HG03558 (cell line): Measurements from ENCODE around the gene DMC1.
"Not testable (repeated sequence)": the region's sequence is repeated elsewhere in the genome, so short reads cannot be mapped to it uniquely, and the experiment has no call there.

ENCODE experiments used
- ATAC-seq: cut with Tn5 transposase; IDR thresholded peaks from one replicate; pipeline ENCODE4 v1.9.1; 2021; ENCODE audit warnings: moderate number of reproducible peaks; ENCODE audit not compliant: unreplicated experiment; ENCODE audit errors: extremely low read depth

The DMC1 gene

GRCh38 chr22:38569972-38570778 is at the start of gene DMC1:
TSS of gene DMC1 (minus strand) at chr22:38570183. CDS start at chr22:38568256, 1,927 bp downstream.
- ATAC-seq: no peak

GRCh38 chr22:38618682-38619081 is 48.7 kb upstream of the DMC1 start:
- no peak for ATAC-seq

- ATAC-seq: no peak
These were observed 48.3 kb upstream of the DMC1 start for GRCh38 chr22:38618258-38618657.

GRCh38 chr22:38615064-38615405 is 45.1 kb upstream of the DMC1 start:
- ATAC-seq: not testable (repeated sequence)

- ATAC-seq: no peak
These were observed 44.5 kb upstream of the DMC1 start for GRCh38 chr22:38614332-38615063.

GRCh38 chr22:38613588-38613987 is 43.6 kb upstream of the DMC1 start:
- ATAC-seq: no peak

- no peak for ATAC-seq
These were observed 42.4 kb upstream of the DMC1 start for GRCh38 chr22:38612217-38613006.

- no peak for ATAC-seq
These were observed 41.6 kb upstream of the DMC1 start for GRCh38 chr22:38611559-38611958.

- no peak for ATAC-seq
These were observed 40.3 kb upstream of the DMC1 start for GRCh38 chr22:38610234-38610633.

GRCh38 chr22:38608992-38609750 is 39.2 kb upstream of the DMC1 start:
- ATAC-seq: no peak

- ATAC-seq: no peak
These were observed 37.7 kb upstream of the DMC1 start for GRCh38 chr22:38607680-38608079.

GRCh38 chr22:38602166-38602565 is 32.2 kb upstream of the DMC1 start:
- no peak for ATAC-seq

GRCh38 chr22:38601221-38601764 is 31.3 kb upstream of the DMC1 start:
- ATAC-seq: no peak

GRCh38 chr22:38599466-38599865 is 29.5 kb upstream of the DMC1 start:
- no peak for ATAC-seq

GRCh38 chr22:38582923-38583322 is 12.9 kb upstream of the DMC1 start:
- not testable (repeated sequence) for ATAC-seq

GRCh38 chr22:38578505-38578904 is 8.5 kb upstream of the DMC1 start:
- no peak for ATAC-seq

GRCh38 chr22:38572065-38572464 is 2.1 kb upstream of the DMC1 start:
- no peak for ATAC-seq

GRCh38 chr22:38570779-38571364 is 889 bp upstream of the DMC1 start:
- no peak for ATAC-seq

GRCh38 chr22:38569181-38569971 is 607 bp downstream of the DMC1 start:
- ATAC-seq: no peak
